Upper lobe of left lung (tissue), 4 donors: Measurements from ENCODE around the gene CA10.

Source experiments
- EP300 ChIP-seq, 4 donors: sonication (generic); formaldehyde crosslinking; IDR thresholded peaks; one replicate each; pipeline ENCODE4 v1.5.1; 2017; ENCODE audit warnings: antibody characterized with exemption in 4 of 4, control low read depth in 2 of 4
- POLR2A ChIP-seq, 4 donors: fragments of 450-650 bp; IDR thresholded peaks; one replicate each; pipeline ENCODE4 v1.5.1; 2016 to 2017; ENCODE audit warnings: antibody characterized with exemption in 4 of 4, mild to moderate bottlenecking in 2 of 4
- POLR2AphosphoS5 ChIP-seq, 2 donors: sonication (generic); formaldehyde crosslinking; IDR thresholded peaks; one replicate each; pipeline ENCODE4 v1.5.1; 2017; ENCODE audit warnings: antibody characterized with exemption in 2 of 2
- TF ChIP-seq, protein P1 (sequence below), 6 experiments: fragments of 450-650 bp in 4 of 6; fragments of 200-600 bp in 2 of 6; sonication (generic) in 2 of 6; IDR thresholded peaks; one replicate each; pipeline ENCODE4 v1.5.1; 2016 to 2019; ENCODE audit warnings: antibody characterized with exemption in 6 of 6

DNA sequence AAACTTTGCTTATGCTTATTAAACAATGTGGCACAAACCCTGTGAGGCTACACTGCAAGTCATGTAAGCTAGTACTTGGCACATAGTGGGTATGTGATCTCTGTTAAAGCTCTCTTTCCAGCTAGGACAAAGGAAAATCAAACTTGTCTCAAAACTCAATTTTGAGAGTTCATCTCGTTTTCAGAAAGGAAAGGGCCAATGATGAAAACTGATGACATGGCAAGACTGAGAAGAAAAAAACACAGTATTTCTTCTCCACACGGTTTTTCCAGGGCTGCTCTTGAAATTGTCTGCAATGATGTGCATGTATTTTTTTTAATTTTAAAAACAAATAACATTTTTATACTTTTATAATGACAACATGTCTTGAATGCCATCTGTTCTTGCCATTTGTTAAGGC lies 389.8 kb downstream of the CA10 start:
- TF ChIP-seq POLR2AphosphoS5 (IDR thresholded peaks at IDR 0.05) (no peak), POLR2A (IDR thresholded peaks at IDR 0.05) (no peak), EP300 (IDR thresholded peaks at IDR 0.05) (no peak)
- TF ChIP-seq, protein P1, sequence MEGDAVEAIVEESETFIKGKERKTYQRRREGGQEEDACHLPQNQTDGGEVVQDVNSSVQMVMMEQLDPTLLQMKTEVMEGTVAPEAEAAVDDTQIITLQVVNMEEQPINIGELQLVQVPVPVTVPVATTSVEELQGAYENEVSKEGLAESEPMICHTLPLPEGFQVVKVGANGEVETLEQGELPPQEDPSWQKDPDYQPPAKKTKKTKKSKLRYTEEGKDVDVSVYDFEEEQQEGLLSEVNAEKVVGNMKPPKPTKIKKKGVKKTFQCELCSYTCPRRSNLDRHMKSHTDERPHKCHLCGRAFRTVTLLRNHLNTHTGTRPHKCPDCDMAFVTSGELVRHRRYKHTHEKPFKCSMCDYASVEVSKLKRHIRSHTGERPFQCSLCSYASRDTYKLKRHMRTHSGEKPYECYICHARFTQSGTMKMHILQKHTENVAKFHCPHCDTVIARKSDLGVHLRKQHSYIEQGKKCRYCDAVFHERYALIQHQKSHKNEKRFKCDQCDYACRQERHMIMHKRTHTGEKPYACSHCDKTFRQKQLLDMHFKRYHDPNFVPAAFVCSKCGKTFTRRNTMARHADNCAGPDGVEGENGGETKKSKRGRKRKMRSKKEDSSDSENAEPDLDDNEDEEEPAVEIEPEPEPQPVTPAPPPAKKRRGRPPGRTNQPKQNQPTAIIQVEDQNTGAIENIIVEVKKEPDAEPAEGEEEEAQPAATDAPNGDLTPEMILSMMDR (IDR thresholded peaks at IDR 0.05) = no peak
